ENCODE data around the gene NUP210.

DNA sequence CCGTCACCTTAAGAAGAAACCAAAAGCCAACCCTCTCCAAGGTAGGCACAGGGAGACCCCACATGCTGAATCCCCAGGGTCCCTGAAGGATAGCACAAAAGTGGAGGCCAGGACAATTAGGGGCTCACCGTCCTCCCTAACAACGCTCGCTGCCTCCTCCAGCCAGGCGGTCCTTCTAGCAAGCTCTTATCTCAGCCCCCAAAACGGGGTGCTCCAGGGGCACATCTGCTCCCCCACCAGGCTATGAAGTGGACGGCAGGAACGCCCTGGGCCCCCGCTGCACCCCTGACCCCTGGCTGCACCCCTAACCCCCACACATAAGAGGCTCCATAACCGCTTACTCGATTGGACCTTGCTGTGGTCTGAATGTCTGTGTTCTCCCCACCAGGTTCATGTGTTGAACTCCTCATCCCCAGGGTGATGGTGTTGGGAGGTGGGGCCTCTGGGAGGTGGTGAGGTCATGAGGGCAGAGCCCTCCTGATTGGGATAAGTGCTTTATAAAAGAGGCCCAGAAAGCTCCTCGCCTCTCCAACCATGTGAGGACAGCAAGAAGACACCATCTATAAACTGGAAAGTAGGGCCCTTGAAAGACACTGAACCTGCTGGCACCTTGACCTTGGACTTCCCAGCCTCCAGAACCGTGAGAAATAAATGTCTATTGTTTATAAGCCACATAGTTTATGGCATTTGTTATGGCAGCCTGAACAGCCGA is 153.3 kb downstream of the NUP210 start:
- no peak for TF ChIP-seq EZH2 (IDR thresholded peaks at IDR 0.05)
- no peak for TF ChIP-seq POLR2AphosphoS5 (IDR thresholded peaks at IDR 0.05; ENCODE audit: borderline replicate concordance, low read depth, low read length)
- TF ChIP-seq FOXP2 (optimal IDR thresholded peaks at IDR 0.05; ENCODE audit: control extremely low read depth, extremely low read length, insufficient read depth): no peak

All from SK-N-MC (cell line).